Mucosa of descending colon (tissue), 3 donors: ENCODE measurements around the gene XPR1. TPM values are rescaled to one million over a fixed set of nuclear protein-coding genes. Genes with fewer than 3 reads are reported as not detected.

Experiments
- ATAC-seq: fragments of 200-7000 bp; cut with Tn5 transposase; one replicate; pipeline ENCODE4 v1.9.1; 2020; ENCODE audit warnings: mild to moderate bottlenecking, moderate library complexity
- DNase-seq, 3 donors: peaks; one replicate each; pipeline ENCODE4 v3.0.0-alpha.2; 2020
- H3K36me3 ChIP-seq: fragments of 200-600 bp; one replicate; pipeline ENCODE4 v1.8.0; 2021; ENCODE audit warnings: low read depth, mild to moderate bottlenecking
- H3K4me1 ChIP-seq: fragments of 200-600 bp; one replicate; pipeline ENCODE4 v1.8.0; 2021; ENCODE audit warnings: low read depth, mild to moderate bottlenecking
- H3K4me3 ChIP-seq: fragments of 200-600 bp; one replicate; pipeline ENCODE4 v1.8.0; 2021; ENCODE audit warnings: mild to moderate bottlenecking
- H3K9me3 ChIP-seq: fragments of 200-600 bp; one replicate; pipeline ENCODE4 v1.8.0; 2021; ENCODE audit warnings: mild to moderate bottlenecking
- CTCF ChIP-seq: fragments of 200-600 bp; IDR thresholded peaks from one replicate; pipeline ENCODE4 v1.8.0; 2022; ENCODE audit warnings: antibody characterized with exemption, mild to moderate bottlenecking
- intact Hi-C, 2 donors: fragments of 100-400 bp; cut with DNase I in 1 of 2; cut with micrococcal nuclease in 1 of 2; formaldehyde crosslinking; loops; one replicate each; pipeline versions ENCODE4 v1.11.0 to v1.11.1; 2022; cut with DNase I, micrococcal nuclease
- total RNA-seq, 3 donors: library from RNA; stranded (reverse); fragmentation: NEBNext Ultra II Directional in 2 of 3; extraction: Animal tissue kit (Norgen Biotek cat#: 25700) in 2 of 3; gene quantifications; one replicate each; pipeline versions ENCODE4 v1.2.1 to v1.2.4, GENCODE V29; 2021 to 2023
- donor health status: DM: no; HTN: no; CAD: no; lungs with moderate emphysema.
- donor health status: DM: no; HTN: no; CAD: no.
- donor health status: DM: no; HTN: yes; CAD: no.

XPR1 gene
- total RNA-seq, 3 donors from 2014 or later: 31.6 to 64.9 (median 34.6) TPM

GRCh38 chr1:180600343-180600742 lies 31.5 kb upstream of the XPR1 start:
- DNase-seq (no peak), ATAC-seq (no peak)
- intact Hi-C loops: no loop called here

DNA sequence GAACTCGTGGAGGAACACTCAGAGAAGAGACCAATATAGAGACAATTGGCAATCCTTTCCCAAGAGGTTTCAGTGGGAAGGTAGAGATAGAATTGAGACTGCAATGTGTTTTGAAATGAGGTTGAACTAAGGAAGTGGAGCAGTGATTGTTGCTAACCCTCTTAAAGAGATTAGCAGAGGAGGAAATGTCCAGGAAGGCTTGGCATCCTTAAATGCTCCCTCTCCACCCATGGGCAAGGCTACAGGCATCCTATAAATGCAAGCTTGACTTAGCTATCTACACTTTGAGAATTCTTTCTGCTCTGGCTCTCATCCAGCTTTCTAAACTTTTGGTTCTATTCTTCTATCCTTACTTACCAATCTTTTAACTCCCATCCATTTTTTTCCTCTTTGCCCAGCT lies 30.3 kb upstream of the XPR1 start:
- no peak overlapping the region for H3K4me3 ChIP-seq
- intact Hi-C loops: no loop called here
- no peaks in the 10 kb centered on the region for H3K9me3 ChIP-seq
- H3K36me3 ChIP-seq: no peaks in the 10 kb centered on the region
- peak; percentile 61 for ATAC-seq
- no peak for DNase-seq
- TF ChIP-seq CTCF: no peak
- no peaks in the 10 kb centered on the region for H3K4me1 ChIP-seq

More at GRCh38 chr1:180600343-180600742, 31.5 kb upstream of the XPR1 start:
- no peaks in the 10 kb centered on the region for H3K4me1 ChIP-seq
- no peaks in the 10 kb centered on the region for H3K36me3 ChIP-seq
- H3K9me3 ChIP-seq: no peaks in the 10 kb centered on the region
- no peak for TF ChIP-seq CTCF
- H3K4me3 ChIP-seq: no peak overlapping the region

DNA sequence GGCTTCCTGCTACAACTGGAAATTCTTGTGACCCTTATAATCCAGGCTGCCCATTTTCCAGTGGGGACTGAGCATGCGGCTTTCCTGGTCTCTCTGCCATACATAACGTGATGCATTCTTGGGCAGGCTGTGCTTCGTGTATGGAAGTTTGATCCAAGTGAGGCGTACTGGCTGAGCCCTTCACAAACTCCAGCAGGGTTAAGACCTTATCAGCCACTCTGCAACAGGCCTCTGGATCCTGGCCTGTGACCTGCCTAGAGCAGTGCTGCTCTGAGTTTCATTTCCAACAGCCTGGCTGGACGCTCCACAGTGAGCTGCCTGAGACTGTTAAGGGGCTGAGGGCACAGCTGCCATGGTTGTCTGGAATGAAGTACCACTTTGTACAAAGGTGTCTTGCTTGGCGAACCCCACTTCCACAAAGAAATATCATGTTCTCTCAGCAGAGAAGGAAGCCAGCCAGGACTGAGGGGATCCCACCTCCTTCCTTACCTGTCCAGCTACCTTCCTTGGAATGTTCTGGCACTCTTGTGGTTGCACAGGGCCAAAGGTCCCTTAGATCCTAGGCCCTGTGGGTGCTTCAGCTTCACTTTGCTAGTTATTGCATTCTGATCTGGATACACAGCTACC lies 28.5 kb upstream of the XPR1 start:
- TF ChIP-seq CTCF: no peak
- Histone ChIP-seq H3K4me3 (no peak overlapping the region), H3K36me3 (no peaks in the 10 kb centered on the region), H3K9me3 (no peaks in the 10 kb centered on the region), H3K4me1 (no peaks in the 10 kb centered on the region)
- intact Hi-C loops: no loop called here
- no peak for ATAC-seq
- DNase-seq: no peak

DNA sequence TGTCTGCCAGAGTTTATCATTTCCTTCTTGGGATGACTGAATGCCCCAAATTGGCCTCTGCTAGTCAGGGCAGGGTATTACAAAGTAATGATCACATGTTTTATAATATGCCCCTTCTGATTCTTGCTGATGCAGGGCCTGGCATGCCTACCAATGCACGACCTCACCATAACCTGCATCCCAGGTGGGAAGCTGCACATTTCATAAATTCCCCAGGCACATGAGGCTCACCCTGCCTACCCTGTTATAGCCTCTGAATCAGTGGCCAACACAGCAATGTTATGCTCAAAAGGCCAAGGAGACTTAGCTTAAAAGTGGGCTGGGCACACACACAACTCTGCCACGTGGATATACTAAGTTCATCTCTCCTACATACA lies 28.0 kb upstream of the XPR1 start:
- intact Hi-C loops: no loop called here
- H3K36me3 ChIP-seq: no peaks in the 10 kb centered on the region
- ATAC-seq: no peak

GRCh38 chr1:180606155-180606554 lies 25.7 kb upstream of the XPR1 start:
- H3K4me1 ChIP-seq: no peaks in the 10 kb centered on the region
- H3K4me3 ChIP-seq: no peak overlapping the region
- intact Hi-C loops: no loop called here
- TF ChIP-seq CTCF: no peak
- no peaks in the 10 kb centered on the region for H3K36me3 ChIP-seq
- DNase-seq (no peak), ATAC-seq (no peak)
- no peaks in the 10 kb centered on the region for H3K9me3 ChIP-seq

More for the DNA sequence above, 28.0 kb upstream of the XPR1 start:
- Histone ChIP-seq H3K4me1 (no peaks in the 10 kb centered on the region), H3K9me3 (no peaks in the 10 kb centered on the region), H3K4me3 (no peak overlapping the region)
- no peak for TF ChIP-seq CTCF
- no peak for DNase-seq
